Thoracic aorta (tissue), 2 donors: Measurements from ENCODE around the gene TEKT2. TPM values are rescaled to one million over a fixed set of nuclear protein-coding genes. Genes with fewer than 3 reads are reported as not detected.

ENCODE experiments used
- ATAC-seq: fragments of 150-250 bp; one replicate; pipeline ENCODE4 v1.8.0; 2017; ENCODE audit warnings: low read depth; ENCODE audit not compliant: insufficient number of reproducible peaks, low FRiP score
- DNase-seq: peaks from one replicate; pipeline ENCODE4 v3.0.0-alpha.2; 2020; ENCODE audit warnings: low spot score
- H3K27ac ChIP-seq, 2 donors: fragments of 200-600 bp; sonication (generic); 1 replicate in 1 of 2; 2 replicates in 1 of 2; pipeline ENCODE4 v1.5.1; 2016; ENCODE audit warnings: mild to moderate bottlenecking in 2 of 2, moderate library complexity in 2 of 2
- H3K27me3 ChIP-seq: fragments of 200-600 bp; sonication (generic); replicated peaks from 2 replicates; pipeline ENCODE4 v1.6.0; 2016; ENCODE audit warnings: mild to moderate bottlenecking; ENCODE audit not compliant: insufficient read depth
- H3K36me3 ChIP-seq: fragments of 200-600 bp; sonication (generic); one replicate; pipeline ENCODE4 v1.5.1; 2016
- H3K4me1 ChIP-seq, 2 donors: fragments of 200-600 bp; sonication (generic); 1 replicate in 1 of 2; 2 replicates in 1 of 2; pipeline versions ENCODE4 v1.5.1 to v1.6.0; 2016; ENCODE audit warnings: low read depth in 2 of 2, mild to moderate bottlenecking in 1 of 2; ENCODE audit not compliant: control insufficient read depth in 1 of 2
- H3K4me3 ChIP-seq: fragments of 200-600 bp; sonication (generic); 2 replicates; pipeline ENCODE4 v1.5.1; 2016; ENCODE audit warnings: mild to moderate bottlenecking
- H3K9me3 ChIP-seq: fragments of 200-600 bp; sonication (generic); 2 replicates; pipeline ENCODE4 v1.5.1; 2016
- total RNA-seq, 2 donors: library from RNA; depleted of rRNA; stranded (reverse); fragments of >200 nt; gene quantifications; one replicate each; pipeline versions ENCODE4 v1.1.0 to v1.2.3, GENCODE V29; 2016
- TF ChIP-seq, protein P1 (sequence below): fragments of 200-600 bp; sonication (generic); IDR thresholded peaks from one replicate; pipeline ENCODE4 v1.5.1; 2019; ENCODE audit warnings: antibody characterized with exemption

Gene TEKT2
- total RNA-seq, 2 donors from 2014 or later, result not detected

GRCh38 chr1:36070349-36070748 is 13.5 kb upstream of the TEKT2 start:
- H3K4me1 ChIP-seq, result no peaks in the 10 kb centered on the region
- TF ChIP-seq, protein P1, sequence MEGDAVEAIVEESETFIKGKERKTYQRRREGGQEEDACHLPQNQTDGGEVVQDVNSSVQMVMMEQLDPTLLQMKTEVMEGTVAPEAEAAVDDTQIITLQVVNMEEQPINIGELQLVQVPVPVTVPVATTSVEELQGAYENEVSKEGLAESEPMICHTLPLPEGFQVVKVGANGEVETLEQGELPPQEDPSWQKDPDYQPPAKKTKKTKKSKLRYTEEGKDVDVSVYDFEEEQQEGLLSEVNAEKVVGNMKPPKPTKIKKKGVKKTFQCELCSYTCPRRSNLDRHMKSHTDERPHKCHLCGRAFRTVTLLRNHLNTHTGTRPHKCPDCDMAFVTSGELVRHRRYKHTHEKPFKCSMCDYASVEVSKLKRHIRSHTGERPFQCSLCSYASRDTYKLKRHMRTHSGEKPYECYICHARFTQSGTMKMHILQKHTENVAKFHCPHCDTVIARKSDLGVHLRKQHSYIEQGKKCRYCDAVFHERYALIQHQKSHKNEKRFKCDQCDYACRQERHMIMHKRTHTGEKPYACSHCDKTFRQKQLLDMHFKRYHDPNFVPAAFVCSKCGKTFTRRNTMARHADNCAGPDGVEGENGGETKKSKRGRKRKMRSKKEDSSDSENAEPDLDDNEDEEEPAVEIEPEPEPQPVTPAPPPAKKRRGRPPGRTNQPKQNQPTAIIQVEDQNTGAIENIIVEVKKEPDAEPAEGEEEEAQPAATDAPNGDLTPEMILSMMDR, result no peak
- H3K36me3 ChIP-seq, result no peaks in the 10 kb centered on the region
- no peaks in the 10 kb centered on the region for H3K9me3 ChIP-seq
- ATAC-seq, result no peak
- H3K27ac ChIP-seq, result no peak overlapping the region
- H3K27me3 ChIP-seq, result no peaks in the 10 kb centered on the region
- no peak for DNase-seq
- H3K4me3 ChIP-seq, result no peak overlapping the region

GRCh38 chr1:36076979-36077573 is 6.8 kb upstream of the TEKT2 start:
- ATAC-seq (no peak), DNase-seq (no peak)
- Histone ChIP-seq H3K4me1 (no peaks in the 10 kb centered on the region), H3K27me3 (no peaks in the 10 kb centered on the region), H3K27ac (no peak overlapping the region), H3K4me3 (no peak overlapping the region), H3K9me3 (no peaks in the 10 kb centered on the region), H3K36me3 (no peaks in the 10 kb centered on the region)
- TF ChIP-seq, protein P1, result no peak

DNA sequence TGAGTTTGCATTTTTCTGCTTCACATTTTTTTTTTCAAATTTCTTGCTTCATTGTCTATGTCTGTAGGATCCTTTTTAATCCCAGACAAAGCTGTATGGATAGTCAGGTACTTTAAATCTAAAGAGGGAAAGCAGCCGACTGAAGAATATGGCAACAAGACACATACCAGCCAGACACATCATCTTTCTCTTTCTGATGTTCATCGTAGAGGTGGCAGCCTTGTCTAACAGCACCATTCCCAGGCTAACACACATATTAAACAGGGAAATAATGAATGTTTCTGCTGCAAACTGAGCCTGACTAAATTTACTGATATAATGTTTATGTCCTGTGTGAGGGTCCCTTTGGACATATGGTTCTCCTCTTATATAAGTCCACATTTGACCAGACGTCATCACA is 3.7 kb upstream of the TEKT2 start:
- no peak for DNase-seq
- ATAC-seq, result no peak
- Histone ChIP-seq H3K27ac (no peak overlapping the region), H3K36me3 (no peaks in the 10 kb centered on the region), H3K4me3 (no peak overlapping the region), H3K27me3 (peaks cover 4% of the 10 kb centered on the region), H3K4me1 (peaks cover 8 to 14% of the 10 kb centered on the region in 2 donors), H3K9me3 (no peaks in the 10 kb centered on the region)
- TF ChIP-seq, protein P1, result no peak

DNA sequence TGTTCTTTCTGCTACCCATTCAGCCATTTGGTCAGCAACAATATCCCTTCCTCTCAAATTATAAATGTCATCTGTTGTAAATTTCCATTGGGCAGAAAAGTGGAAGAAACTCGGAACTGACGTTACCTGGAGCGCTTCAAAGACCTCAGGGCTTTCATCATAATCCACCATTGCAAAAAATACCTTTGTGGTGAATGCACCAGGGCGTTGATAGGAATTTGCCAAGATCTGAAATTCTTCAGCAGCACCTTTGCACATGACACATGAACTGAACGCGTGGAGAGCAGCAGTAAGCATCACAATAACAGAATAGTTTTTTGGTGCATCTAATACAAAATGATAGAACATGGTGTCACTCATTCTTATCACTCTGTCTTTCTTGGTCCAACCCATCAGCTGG is 3.1 kb upstream of the TEKT2 start:
- Histone ChIP-seq H3K27ac (no peak overlapping the region), H3K36me3 (no peaks in the 10 kb centered on the region), H3K9me3 (no peaks in the 10 kb centered on the region), H3K4me3 (no peak overlapping the region), H3K4me1 (peaks cover 8 to 14% of the 10 kb centered on the region in 2 donors), H3K27me3 (peaks cover 4% of the 10 kb centered on the region)
- TF ChIP-seq, protein P1, result no peak
- DNase-seq (no peak), ATAC-seq (no peak)

GRCh38 chr1:36081926-36082485 is 1.9 kb upstream of the TEKT2 start:
- TF ChIP-seq, protein P1, result no peak
- Histone ChIP-seq H3K27me3 (peaks cover 4% of the 10 kb centered on the region), H3K4me3 (no peak overlapping the region), H3K9me3 (no peaks in the 10 kb centered on the region), H3K4me1 (peaks cover 8 to 14% of the 10 kb centered on the region in 2 donors), H3K27ac (no peak overlapping the region), H3K36me3 (no peaks in the 10 kb centered on the region)
- ATAC-seq (no peak), DNase-seq (no peak)
